MM.1S (cell line): ENCODE measurements around the gene ACYP2.

Source experiments
- EZH2 ChIP-seq: fragments of 300-600 bp; sonication (generic); optimal IDR thresholded peaks from 2 replicates; pipeline ENCODE3; 2017; ENCODE audit warnings: low read depth, mild to moderate bottlenecking, antibody characterized with exemption, low read length, mixed read lengths
- EZH2phosphoT487 ChIP-seq: fragments of 300-600 bp; sonication (generic); IDR thresholded peaks from 2 replicates; pipeline ENCODE4 v1.6.1; 2018; ENCODE audit warnings: antibody characterized with exemption, low read length
- TF ChIP-seq, protein P1 (sequence below): fragments of 300-600 bp; sonication (generic); IDR thresholded peaks from 2 replicates; pipeline ENCODE4 v1.5.1; 2016; ENCODE audit warnings: antibody characterized with exemption, low read length, mixed read lengths

DNA sequence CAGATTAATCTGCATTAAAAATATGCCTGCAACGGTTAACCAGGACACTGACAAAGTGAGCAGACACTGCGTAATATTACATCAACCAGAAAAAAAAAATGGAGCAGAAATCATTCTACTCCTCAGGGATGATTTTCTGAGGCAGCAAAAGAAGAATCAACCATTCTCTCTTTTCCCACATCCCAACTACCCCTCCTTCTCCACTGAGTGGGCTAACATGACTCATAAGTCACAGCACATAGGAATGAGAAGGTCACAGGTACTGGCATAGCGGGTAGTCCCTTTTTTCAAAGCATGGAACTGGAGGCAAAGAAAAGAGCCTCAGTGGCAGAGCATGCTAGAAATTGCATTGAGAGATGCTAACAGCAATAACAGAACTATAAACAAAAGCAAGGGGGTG, 194.9 kb downstream of the ACYP2 start:
- TF ChIP-seq, protein P1, sequence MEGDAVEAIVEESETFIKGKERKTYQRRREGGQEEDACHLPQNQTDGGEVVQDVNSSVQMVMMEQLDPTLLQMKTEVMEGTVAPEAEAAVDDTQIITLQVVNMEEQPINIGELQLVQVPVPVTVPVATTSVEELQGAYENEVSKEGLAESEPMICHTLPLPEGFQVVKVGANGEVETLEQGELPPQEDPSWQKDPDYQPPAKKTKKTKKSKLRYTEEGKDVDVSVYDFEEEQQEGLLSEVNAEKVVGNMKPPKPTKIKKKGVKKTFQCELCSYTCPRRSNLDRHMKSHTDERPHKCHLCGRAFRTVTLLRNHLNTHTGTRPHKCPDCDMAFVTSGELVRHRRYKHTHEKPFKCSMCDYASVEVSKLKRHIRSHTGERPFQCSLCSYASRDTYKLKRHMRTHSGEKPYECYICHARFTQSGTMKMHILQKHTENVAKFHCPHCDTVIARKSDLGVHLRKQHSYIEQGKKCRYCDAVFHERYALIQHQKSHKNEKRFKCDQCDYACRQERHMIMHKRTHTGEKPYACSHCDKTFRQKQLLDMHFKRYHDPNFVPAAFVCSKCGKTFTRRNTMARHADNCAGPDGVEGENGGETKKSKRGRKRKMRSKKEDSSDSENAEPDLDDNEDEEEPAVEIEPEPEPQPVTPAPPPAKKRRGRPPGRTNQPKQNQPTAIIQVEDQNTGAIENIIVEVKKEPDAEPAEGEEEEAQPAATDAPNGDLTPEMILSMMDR = no peak
- TF ChIP-seq EZH2phosphoT487 (no peak), EZH2 (no peak)
